OCI-LY7 (cell line): ENCODE results near the gene GNAZ.

Experiments
- CTCF ChIP-seq: fragments of 200-600 bp; sonication (generic); conservative IDR thresholded peaks from 2 replicates; pipeline ENCODE4 v1.5.1; 2014; ENCODE audit warnings: mild to moderate bottlenecking, antibody characterized with exemption, low read length, moderate library complexity, mixed read lengths
- EZH2phosphoT487 ChIP-seq: fragments of 200-600 bp; sonication (generic); IDR thresholded peaks from 2 replicates; pipeline ENCODE4 v1.6.1; 2018; ENCODE audit warnings: low read depth, borderline replicate concordance, mild to moderate bottlenecking, mixed run types, antibody characterized with exemption, low read length, moderate library complexity, mixed read lengths

- TF ChIP-seq CTCF, result no peak
- TF ChIP-seq EZH2phosphoT487, result no peak
Measured at GRCh38 chr22:23068832-23069385, 1.4 kb upstream of the GNAZ start.
